HG03060 (cell line): ENCODE measurements around the gene GLYATL1B.

Experiments
- ATAC-seq: cut with Tn5 transposase; IDR thresholded peaks from one replicate; pipeline ENCODE4 v1.9.1; 2021; ENCODE audit warnings: low read depth, moderate number of reproducible peaks; ENCODE audit not compliant: unreplicated experiment

GLYATL1B gene

DNA sequence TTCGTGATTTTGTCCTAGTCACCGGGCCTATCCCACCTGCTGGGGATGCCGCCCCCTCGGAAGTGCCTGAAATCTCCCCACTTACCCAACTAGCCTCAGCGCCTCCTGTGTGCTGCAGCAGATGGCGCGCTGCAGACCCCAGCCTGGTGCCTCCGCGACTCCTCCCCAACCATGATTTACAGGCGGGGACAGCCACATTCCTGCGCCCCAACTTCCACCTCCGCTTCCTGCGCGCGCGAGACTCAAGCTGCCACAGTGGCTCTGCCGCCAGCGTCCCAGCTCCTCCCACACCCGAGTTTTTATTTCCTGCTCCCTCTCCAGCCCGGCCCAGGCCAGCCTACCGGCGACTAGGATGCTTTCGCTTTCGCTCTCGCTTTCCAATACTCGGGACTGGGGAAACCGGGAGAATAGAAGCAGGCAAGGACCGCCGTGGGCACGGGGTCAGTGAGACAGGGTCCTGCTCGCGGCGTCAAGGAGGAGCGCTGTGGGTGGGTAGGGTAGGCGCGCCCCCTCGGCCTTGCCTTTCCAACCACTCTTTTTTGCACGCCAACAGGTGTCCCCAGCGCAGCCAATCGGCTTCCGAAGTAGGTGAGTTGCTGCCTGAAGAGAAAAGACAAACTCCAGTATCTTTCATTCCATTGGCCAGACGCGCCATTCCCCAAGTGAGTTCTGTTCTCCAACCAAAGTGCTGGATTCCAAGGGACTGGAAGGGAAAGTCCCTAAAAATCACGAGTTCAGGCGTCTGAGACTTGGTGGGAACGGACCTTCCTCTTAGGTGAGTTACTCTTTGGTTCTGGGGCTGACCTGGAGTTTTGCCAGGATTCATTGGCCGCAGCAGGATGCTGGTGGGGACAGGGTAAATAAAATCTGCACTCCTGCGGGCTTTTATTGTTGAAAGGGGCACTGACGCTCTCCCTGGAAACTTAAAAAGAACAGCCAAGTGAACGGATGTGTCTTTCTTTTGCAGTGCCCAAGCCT is 56.7 kb downstream of the GLYATL1B start, which contains the start of gene FAM111A:
FAM111A (plus strand) TSS at position 327 of the 978 bp plus-strand sequence. CDS start 6,017 bp downstream, outside the sequence.
- peak; percentile 49 for ATAC-seq

DNA sequence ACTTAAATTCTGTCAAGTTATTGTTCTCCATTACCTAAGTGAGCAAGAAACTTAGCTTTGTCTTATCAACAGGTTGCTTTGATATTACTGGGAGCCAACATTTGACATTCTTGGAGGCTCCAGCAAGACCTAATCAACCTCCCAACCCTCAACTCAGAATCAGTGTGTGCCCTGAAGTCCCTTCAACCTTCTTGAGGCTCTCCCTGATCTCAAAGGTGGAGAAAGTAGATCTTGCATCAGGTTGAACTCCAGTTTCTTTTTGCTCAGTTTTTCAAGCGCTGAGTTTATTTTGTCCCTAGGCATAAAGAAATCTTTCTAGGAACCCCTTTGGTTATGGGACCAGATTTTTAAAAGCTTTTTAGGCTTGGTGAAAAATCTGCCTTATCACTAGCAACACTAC is 58.0 kb downstream of the GLYATL1B start:
- ATAC-seq, result no peak
